Gastrocnemius medialis (tissue), 4 donors: Measurements from ENCODE around the gene IL20RB.

Experiments used
- CTCF ChIP-seq, 5 experiments: fragments of 450-650 bp in 3 of 5; fragments of 200-600 bp in 2 of 5; sonication (generic) in 2 of 5; IDR thresholded peaks in 4 of 5; conservative IDR thresholded peaks in 1 of 5; 1 replicate in 4 of 5; 2 replicates in 1 of 5; pipeline ENCODE4 v1.5.1; 2016 to 2019; ENCODE audit warnings: antibody characterized with exemption in 5 of 5, mild to moderate bottlenecking in 3 of 5, moderate library complexity in 3 of 5
- POLR2A ChIP-seq, 2 donors: fragments of 450-650 bp; IDR thresholded peaks; one replicate each; pipeline ENCODE4 v1.6.1; 2017; ENCODE audit warnings: antibody characterized with exemption in 2 of 2, mild to moderate bottlenecking in 2 of 2, moderate library complexity in 2 of 2

DNA sequence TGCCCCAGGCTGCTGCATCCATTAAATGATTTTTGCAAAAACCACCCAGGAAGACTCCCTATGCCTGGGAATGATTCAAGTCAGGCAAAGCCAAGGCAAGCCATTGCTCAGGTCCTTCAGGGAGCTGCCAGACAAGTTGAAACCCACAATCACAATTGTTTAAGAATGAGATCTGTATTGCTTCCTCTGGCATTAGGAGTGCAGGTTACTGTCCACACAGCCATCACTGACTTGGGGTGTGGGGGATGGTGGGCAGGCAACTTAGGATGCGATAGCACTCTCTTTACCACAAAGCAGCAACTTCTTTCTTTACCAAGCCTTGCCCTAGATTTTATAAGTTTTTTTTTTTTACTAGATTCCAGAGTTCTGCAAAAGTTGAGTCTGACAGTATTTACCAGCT lies 15.0 kb upstream of the IL20RB start:
- TF ChIP-seq CTCF (IDR thresholded peaks at IDR 0.05 in 4 of 5, conservative IDR thresholded peaks at IDR 0.05 in 1 of 5) = no peak
- no peak for TF ChIP-seq POLR2A (IDR thresholded peaks at IDR 0.05)
